ENCODE measurements around the gene TMEM54.

Gene TMEM54

GRCh38 chr1:32900956-32901822 lies at the start of gene TMEM54:
TSS of gene TMEM54 (minus strand) at chr1:32901389. CDS start at chr1:32901238, 151 bp downstream.
- no peak for DNase-seq

- DNase-seq: no peak
These were observed 48.3 kb upstream of the TMEM54 start for GRCh38 chr1:32949519-32949918.

- DNase-seq: no peak
These were observed 47.7 kb upstream of the TMEM54 start for GRCh38 chr1:32948905-32949304.

- no peak for DNase-seq
These were observed 47.2 kb upstream of the TMEM54 start for GRCh38 chr1:32948390-32948722.

- DNase-seq: no peak
These were observed 46.6 kb upstream of the TMEM54 start for GRCh38 chr1:32947669-32948389.

GRCh38 chr1:32946413-32946812 lies 45.2 kb upstream of the TMEM54 start:
- DNase-seq: no peak

- DNase-seq: no peak
These were observed 43.0 kb upstream of the TMEM54 start for GRCh38 chr1:32944180-32944579.

GRCh38 chr1:32939655-32940371 lies 38.6 kb upstream of the TMEM54 start:
- peak; percentile 60 for DNase-seq

GRCh38 chr1:32937061-32937460 lies 35.9 kb upstream of the TMEM54 start:
- no peak for DNase-seq

GRCh38 chr1:32934535-32934934 lies 33.3 kb upstream of the TMEM54 start:
- DNase-seq: no peak

GRCh38 chr1:32933742-32934322 lies 32.6 kb upstream of the TMEM54 start:
- DNase-seq: no peak

- DNase-seq: no peak
These were observed 30.6 kb upstream of the TMEM54 start for GRCh38 chr1:32931760-32932159.

GRCh38 chr1:32929366-32929765 lies 28.2 kb upstream of the TMEM54 start:
- DNase-seq: no peak

GRCh38 chr1:32928715-32929114 lies 27.5 kb upstream of the TMEM54 start:
- DNase-seq: no peak

GRCh38 chr1:32928285-32928684 lies 27.1 kb upstream of the TMEM54 start:
- no peak for DNase-seq

GRCh38 chr1:32927441-32927840 lies 26.3 kb upstream of the TMEM54 start:
- no peak for DNase-seq

- no peak for DNase-seq
These were observed 25.4 kb upstream of the TMEM54 start for GRCh38 chr1:32926562-32926961.

- no peak for DNase-seq
These were observed 24.4 kb upstream of the TMEM54 start for GRCh38 chr1:32925403-32926162.

GRCh38 chr1:32924881-32925344 lies 23.7 kb upstream of the TMEM54 start:
- DNase-seq: no peak

GRCh38 chr1:32920833-32921232 lies 19.6 kb upstream of the TMEM54 start:
- DNase-seq: no peak

GRCh38 chr1:32919811-32920733 lies 18.9 kb upstream of the TMEM54 start:
- no peak for DNase-seq
